Lower lobe of right lung (tissue), 2 donors: Measurements from ENCODE around the gene HSFX1. TPM values are rescaled to one million over a fixed set of nuclear protein-coding genes. Genes with fewer than 3 reads are reported as not detected.
"Not testable (repeated sequence)": the region's sequence is repeated elsewhere in the genome, so short reads cannot be mapped to it uniquely, and the experiment has no call there.

Experiments
- ATAC-seq, 2 donors: fragments of 200-7000 bp; cut with Tn5 transposase; one replicate each; pipeline ENCODE4 v1.9.1; 2020 to 2022; ENCODE audit warnings: mild to moderate bottlenecking in 2 of 2, moderate library complexity in 2 of 2
- DNase-seq: peaks from one replicate; pipeline ENCODE4 v3.0.0-alpha.2; 2020
- H3K27ac ChIP-seq: fragments of 200-600 bp; one replicate; pipeline ENCODE4 v1.8.0; 2022
- H3K27me3 ChIP-seq: fragments of 200-600 bp; one replicate; pipeline ENCODE4 v1.8.0; 2022; ENCODE audit warnings: low read depth
- H3K36me3 ChIP-seq: fragments of 200-600 bp; one replicate; pipeline ENCODE4 v1.8.0; 2022; ENCODE audit warnings: mild to moderate bottlenecking
- H3K4me1 ChIP-seq: fragments of 200-600 bp; one replicate; pipeline ENCODE4 v1.8.0; 2022
- H3K4me3 ChIP-seq: fragments of 200-600 bp; one replicate; pipeline ENCODE4 v1.8.0; 2022; ENCODE audit warnings: mild to moderate bottlenecking
- H3K9me3 ChIP-seq: fragments of 200-600 bp; one replicate; pipeline ENCODE4 v1.8.0; 2022
- CTCF ChIP-seq: fragments of 200-600 bp; IDR thresholded peaks from one replicate; pipeline ENCODE4 v1.8.0; 2022; ENCODE audit warnings: antibody characterized with exemption, mild to moderate bottlenecking
- intact Hi-C: fragments of 100-400 bp; cut with DNase I; formaldehyde crosslinking; loops from one replicate; pipeline ENCODE4 v1.11.0; 2022
- long read RNA-seq: library from polyadenylated mRNA; unstranded; transcript quantifications from one replicate; pipeline ENCODE4 v2.0.0, GENCODE V29; 2021
- total RNA-seq: library from RNA; stranded (reverse); fragmentation: NEBNext Ultra II Directional; extraction: Animal tissue kit (Norgen Biotek cat#: 25700); gene quantifications from one replicate; pipeline ENCODE4 v1.2.1, GENCODE V29; 2021
- donor health status: DM: no; HTN: yes; CAD: no; lungs with severe emphysema.

Gene HSFX1
- total RNA-seq: 2.2 TPM
- long read RNA-seq: 0 reads

GRCh38 chrX:149773768-149774167, at the start of gene HSFX1:
HSFX1 (plus strand) TSS chrX:149774068; CDS start chrX:149774682, 614 bp downstream.
- intact Hi-C loops, H3K4me3 ChIP-seq: not testable (repeated sequence)

GRCh38 chrX:149727308-149727707, 46.6 kb upstream of the HSFX1 start:
- intact Hi-C loops, H3K9me3 ChIP-seq, H3K4me1 ChIP-seq, H3K27me3 ChIP-seq, H3K36me3 ChIP-seq, ATAC-seq, DNase-seq, H3K27ac ChIP-seq, H3K4me3 ChIP-seq: not testable (repeated sequence)

More at GRCh38 chrX:149773768-149774167, at the start of gene HSFX1:
- not testable (repeated sequence) for ATAC-seq, H3K9me3 ChIP-seq, DNase-seq, H3K27ac ChIP-seq, H3K36me3 ChIP-seq, H3K4me1 ChIP-seq, H3K27me3 ChIP-seq

GRCh38 chrX:149742269-149742668, 31.6 kb upstream of the HSFX1 start:
- H3K9me3 ChIP-seq, intact Hi-C loops, H3K27ac ChIP-seq, H3K4me1 ChIP-seq, H3K27me3 ChIP-seq, DNase-seq, H3K36me3 ChIP-seq, H3K4me3 ChIP-seq, ATAC-seq: not testable (repeated sequence)

GRCh38 chrX:149746390-149747007, 27.4 kb upstream of the HSFX1 start:
- DNase-seq, H3K27me3 ChIP-seq, H3K36me3 ChIP-seq, H3K9me3 ChIP-seq, ATAC-seq, H3K27ac ChIP-seq, H3K4me3 ChIP-seq, intact Hi-C loops, H3K4me1 ChIP-seq: not testable (repeated sequence)

GRCh38 chrX:149757206-149758067, 16.4 kb upstream of the HSFX1 start:
- H3K27ac ChIP-seq: no peak overlapping the region
- no peak overlapping the region for H3K4me3 ChIP-seq
- intact Hi-C loops: no loop called here
- H3K36me3 ChIP-seq: no peaks in the 10 kb centered on the region
- no peaks in the 10 kb centered on the region for H3K4me1 ChIP-seq
- no peak for DNase-seq
- no peak for ATAC-seq
- H3K27me3 ChIP-seq: no peaks in the 10 kb centered on the region
- no peak for TF ChIP-seq CTCF
- no peaks in the 10 kb centered on the region for H3K9me3 ChIP-seq

- DNase-seq: no peak
- intact Hi-C loops: no loop called here
- no peak for TF ChIP-seq CTCF
These were observed 15.7 kb upstream of the HSFX1 start for GRCh38 chrX:149758068-149758714.

GRCh38 chrX:149758715-149759078, 15.2 kb upstream of the HSFX1 start:
- not testable (repeated sequence) for H3K4me1 ChIP-seq, DNase-seq

More at GRCh38 chrX:149758068-149758714, 15.7 kb upstream of the HSFX1 start:
- Histone ChIP-seq H3K36me3 (no peaks in the 10 kb centered on the region), H3K27ac (no peak overlapping the region), H3K9me3 (no peaks in the 10 kb centered on the region), H3K27me3 (no peaks in the 10 kb centered on the region), H3K4me1 (no peaks in the 10 kb centered on the region), H3K4me3 (no peak overlapping the region)
- no peak for ATAC-seq

GRCh38 chrX:149759824-149760223, 14.0 kb upstream of the HSFX1 start:
- TF ChIP-seq CTCF: no peak
- intact Hi-C loops: no loop called here
- Histone ChIP-seq H3K9me3 (no peaks in the 10 kb centered on the region), H3K36me3 (no peaks in the 10 kb centered on the region), H3K27ac (no peak overlapping the region), H3K4me3 (no peak overlapping the region), H3K27me3 (no peaks in the 10 kb centered on the region), H3K4me1 (no peaks in the 10 kb centered on the region)
- no peak for ATAC-seq
- DNase-seq: no peak

More at GRCh38 chrX:149758715-149759078, 15.2 kb upstream of the HSFX1 start:
- H3K4me3 ChIP-seq, H3K9me3 ChIP-seq, intact Hi-C loops, H3K27ac ChIP-seq, ATAC-seq, H3K36me3 ChIP-seq, H3K27me3 ChIP-seq: not testable (repeated sequence)
